Inferior parietal cortex (tissue), 1 donor: Measurements from ENCODE around the gene IL1RN.

ENCODE experiments used
- DNase-seq: peaks from one replicate; pipeline ENCODE4 v3.0.0-alpha.2; 2016; ENCODE audit errors: extremely low spot score

Gene IL1RN

GRCh38 chr2:113173542-113174375 is 46.4 kb downstream of the IL1RN start, which contains the start of gene PSD4:
Gene PSD4, plus strand, starts transcription at chr2:113173971. Its CDS starts 8,486 bp downstream, at chr2:113182457.
- DNase-seq, result no peak

DNA sequence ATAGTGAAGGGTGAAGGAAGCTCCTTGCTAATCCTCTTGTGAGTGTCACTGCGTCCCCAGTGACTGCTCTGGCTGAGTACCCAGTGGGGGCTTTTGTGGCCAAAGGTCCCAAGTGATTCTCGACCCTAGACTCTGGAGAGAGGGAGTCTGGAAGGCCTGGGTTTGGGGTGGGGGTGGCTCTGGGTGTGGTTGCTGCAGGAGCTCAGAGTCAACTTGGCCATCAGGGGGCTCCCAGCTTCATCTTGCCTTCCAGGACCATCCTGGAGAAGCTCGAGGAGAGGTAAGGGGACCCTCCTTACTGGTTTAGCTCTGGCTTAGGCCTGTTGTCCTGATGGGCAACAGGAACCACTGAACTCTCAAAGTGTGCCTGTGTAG is 47.0 kb downstream of the IL1RN start:
- DNase-seq, result no peak

- DNase-seq, result no peak
These were observed 47.7 kb downstream of the IL1RN start for GRCh38 chr2:113175042-113175628.

- DNase-seq, result no peak
These were observed 48.6 kb downstream of the IL1RN start for GRCh38 chr2:113175736-113176695.

DNA sequence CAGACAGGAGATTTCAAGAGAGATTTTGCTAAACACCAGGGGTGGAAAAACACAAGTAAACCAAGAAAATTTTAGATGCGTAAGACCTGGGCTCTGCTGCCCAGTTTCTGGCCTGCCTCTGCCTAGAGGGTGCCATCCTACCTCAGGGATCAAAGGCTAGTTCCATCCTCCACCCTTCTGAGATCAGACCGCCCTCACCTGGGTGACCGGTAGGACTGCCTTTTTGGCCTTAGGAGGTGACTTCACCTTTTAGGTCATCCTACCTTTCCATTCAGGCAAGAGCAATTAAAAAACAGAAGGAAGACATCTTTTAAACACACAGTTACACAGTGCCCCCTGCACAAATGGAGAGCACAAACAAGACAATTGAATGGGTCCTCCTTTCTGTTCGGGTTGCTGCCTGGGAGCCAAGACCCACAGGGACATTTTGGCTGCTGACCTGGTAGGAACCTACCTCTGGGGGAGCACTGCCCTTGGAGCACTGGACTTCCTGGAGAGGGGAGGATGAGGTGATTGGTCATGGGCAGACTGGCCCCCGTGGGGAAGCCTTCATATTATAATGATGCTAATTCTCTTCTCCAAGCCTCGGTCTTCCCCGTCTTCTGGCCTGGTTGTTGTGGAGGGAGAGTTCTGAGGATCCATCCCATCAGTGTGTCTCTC is 49.4 kb downstream of the IL1RN start:
- no peak for DNase-seq

DNA sequence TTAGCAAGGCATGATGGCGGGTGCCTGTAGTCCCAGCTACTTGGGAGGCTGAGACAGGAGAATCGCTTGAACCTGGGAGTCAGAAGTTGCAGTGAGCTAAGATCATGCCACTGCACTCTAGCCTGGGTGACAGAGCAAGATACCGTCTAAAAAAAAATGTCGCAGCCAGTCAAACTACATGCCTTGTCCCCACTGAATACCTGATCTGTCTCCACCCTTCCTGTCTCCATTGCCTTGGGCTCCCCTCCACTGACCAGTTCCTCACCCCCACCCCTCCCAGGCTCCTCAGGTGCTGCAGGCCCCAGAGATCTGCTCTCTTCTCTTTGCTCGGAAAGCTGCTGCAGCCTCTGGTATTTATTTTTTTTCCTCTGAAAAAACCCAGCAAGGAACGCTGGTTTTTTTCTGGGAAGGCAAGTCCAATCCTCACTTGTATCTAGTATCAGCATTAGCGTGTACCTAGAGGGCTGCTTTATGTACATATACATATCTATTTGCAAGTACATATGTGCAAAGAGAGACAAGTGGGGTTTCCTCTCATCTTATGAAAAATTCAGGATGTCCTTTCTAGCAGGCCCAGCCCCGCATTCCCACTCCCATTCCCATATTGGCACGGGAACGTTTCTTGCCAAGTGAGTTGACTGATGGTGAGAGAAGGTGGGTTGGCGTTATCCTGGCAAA is 50.8 kb downstream of the IL1RN start:
- DNase-seq, result no peak

DNA sequence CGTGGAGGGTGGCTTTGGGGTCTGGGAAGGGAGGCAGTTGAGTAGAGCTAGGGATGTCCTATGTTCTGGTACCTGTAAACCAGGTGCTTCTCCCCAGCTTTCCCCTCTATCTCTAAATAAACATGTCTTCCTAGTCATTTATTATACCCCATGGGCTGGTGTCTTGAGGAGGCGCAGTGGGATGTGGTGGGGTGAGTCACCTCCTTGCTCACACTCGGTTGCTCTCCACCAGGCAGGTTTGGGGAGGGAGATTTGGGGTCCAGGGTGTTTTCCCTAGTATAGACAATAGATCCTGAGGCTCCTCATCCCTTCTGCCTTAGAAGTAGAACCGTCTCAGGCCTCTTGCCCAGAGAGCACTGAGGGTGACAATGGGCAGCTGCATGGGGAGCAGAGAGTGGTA is 51.5 kb downstream of the IL1RN start:
- DNase-seq, result no peak

GRCh38 chr2:113179446-113180045 is 52.1 kb downstream of the IL1RN start:
- DNase-seq, result no peak

GRCh38 chr2:113180131-113180946 is 52.9 kb downstream of the IL1RN start:
- no peak for DNase-seq

- no peak for DNase-seq
These were observed 54.1 kb downstream of the IL1RN start for GRCh38 chr2:113181258-113182051.

- no peak for DNase-seq
These were observed 55.3 kb downstream of the IL1RN start for GRCh38 chr2:113182471-113183260.

DNA sequence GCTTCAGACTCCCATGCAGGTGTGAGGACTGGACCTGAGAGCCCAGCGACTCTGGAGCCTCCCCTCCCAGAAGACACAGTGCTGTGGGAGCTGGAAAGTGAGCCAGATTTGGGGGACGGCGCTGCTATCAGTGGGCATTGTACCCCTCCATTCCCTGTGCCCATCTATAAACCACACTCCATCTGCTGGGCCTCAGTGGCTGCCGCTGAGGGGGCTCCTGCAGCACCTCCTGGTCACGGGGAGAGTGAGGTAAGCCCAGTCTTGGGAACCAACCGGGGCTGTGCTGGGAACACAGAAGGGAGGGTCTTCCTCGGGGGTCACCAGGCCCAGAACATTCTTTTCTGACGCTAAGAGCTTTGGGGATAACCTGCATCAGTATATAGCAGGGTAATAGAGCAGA is 55.9 kb downstream of the IL1RN start:
- no peak for DNase-seq
